ENCODE results near the gene C4orf36.

Gene C4orf36

DNA sequence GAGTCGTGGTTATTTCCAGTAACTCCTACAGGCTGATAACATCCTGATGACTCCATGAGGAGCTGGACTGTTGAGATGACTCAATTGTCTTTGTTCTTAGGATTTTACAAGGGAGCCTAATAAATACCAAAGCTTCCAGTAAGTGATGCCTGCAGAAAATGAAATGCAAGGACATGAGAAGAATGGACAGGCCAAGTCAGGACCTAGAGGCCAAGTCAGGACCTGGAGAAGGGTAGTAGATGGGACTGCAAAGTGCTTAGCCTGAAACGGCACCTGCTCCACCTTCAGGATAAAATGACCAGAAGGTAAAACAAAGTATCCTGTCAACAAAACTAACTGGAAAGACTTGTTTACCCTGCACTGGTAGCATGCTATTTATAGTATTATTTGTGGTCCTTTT lies 36.6 kb downstream of the C4orf36 start:
- Histone ChIP-seq H3K36me3 (ENCODE audit: control insufficient read depth in 1 of 2, insufficient read depth in 2 of 2, low read depth in 1 of 2, low read length in 2 of 2) (no peaks in the 10 kb centered on the region), H2BK12ac (ENCODE audit: low read length in 2 of 2) (no peak overlapping the region), H4K91ac (ENCODE audit: low read length) (no peak overlapping the region), H2BK120ac (ENCODE audit: low read depth, low read length) (no peak overlapping the region), H3K18ac (ENCODE audit: low read depth in 1 of 2, low read length in 2 of 2) (no peak overlapping the region), H2AK5ac (ENCODE audit: low read length, severe bottlenecking) (no peak overlapping the region), H3K4me2 (ENCODE audit: low read length, poor library complexity, severe bottlenecking) (no peak overlapping the region), H3K27me3 (ENCODE audit: control insufficient read depth in 1 of 2, insufficient read depth in 1 of 2, low read length in 2 of 2) (no peaks in the 10 kb centered on the region), H3K9me3 (ENCODE audit: control insufficient read depth, low read length) (no peaks in the 10 kb centered on the region), H3K79me1 (replicated peaks; ENCODE audit: low read length, poor library complexity, severe bottlenecking) (no peaks in the 10 kb centered on the region), H3K4me3 (ENCODE audit: insufficient read depth in 1 of 2, low read depth in 1 of 2, low read length in 2 of 2) (no peak overlapping the region), H3K4ac (ENCODE audit: low read depth in 1 of 2, low read length in 2 of 2) (no peak overlapping the region), H2BK15ac (ENCODE audit: low read depth, poor library complexity, severe bottlenecking) (no peak overlapping the region), H3K9ac (ENCODE audit: low read length) (peak overlapping the region; percentile 65), H3K4me1 (ENCODE audit: control insufficient read depth, insufficient read depth, low read depth, low read length) (no peaks in the 10 kb centered on the region), H3K23ac (ENCODE audit: low read length in 2 of 2) (no peak overlapping the region), H3K14ac (ENCODE audit: low read length in 2 of 2) (no peak overlapping the region), H2BK5ac (ENCODE audit: low read depth, low read length, poor library complexity, severe bottlenecking) (no peak overlapping the region), H2AFZ (ENCODE audit: low read depth, low read length) (no peak overlapping the region), H4K8ac (ENCODE audit: low read length) (no peak overlapping the region), H3K27ac (ENCODE audit: low read length, poor library complexity, severe bottlenecking) (no peak overlapping the region)
- WGBS = 52% methylated on average over 2 of the region's 2 CpGs
- DNase-seq = peak; percentile 71

DNA sequence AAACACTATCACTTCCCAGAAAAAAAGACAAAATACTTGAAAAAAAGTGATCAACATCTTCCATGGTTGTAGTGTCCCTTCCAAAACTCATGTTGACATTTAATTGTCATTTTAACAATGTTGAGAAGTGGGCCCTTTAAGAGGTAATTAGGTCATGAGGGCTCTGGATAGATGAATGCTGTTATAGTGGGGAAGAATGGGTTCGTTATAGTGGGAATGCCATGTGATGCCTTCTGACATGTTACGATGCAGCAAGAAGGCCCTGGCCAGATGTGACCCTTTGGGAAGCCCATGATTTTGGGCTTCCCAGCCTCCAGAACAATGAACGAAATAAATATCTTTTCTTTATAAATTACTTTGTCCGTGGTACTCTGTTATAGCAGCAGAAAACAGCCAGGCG lies 39.0 kb downstream of the C4orf36 start:
- Histone ChIP-seq H3K18ac (ENCODE audit: low read depth in 1 of 2, low read length in 2 of 2) (no peak overlapping the region), H3K4me2 (ENCODE audit: low read length, poor library complexity, severe bottlenecking) (no peak overlapping the region), H3K27ac (ENCODE audit: low read length, poor library complexity, severe bottlenecking) (no peak overlapping the region), H3K9ac (ENCODE audit: low read length) (no peak overlapping the region), H2BK15ac (ENCODE audit: low read depth, poor library complexity, severe bottlenecking) (no peak overlapping the region), H3K4me1 (ENCODE audit: control insufficient read depth, insufficient read depth, low read depth, low read length) (peaks cover 1% of the 10 kb centered on the region), H3K36me3 (ENCODE audit: control insufficient read depth in 1 of 2, insufficient read depth in 2 of 2, low read depth in 1 of 2, low read length in 2 of 2) (no peaks in the 10 kb centered on the region), H2AFZ (ENCODE audit: low read depth, low read length) (no peak overlapping the region), H3K23ac (ENCODE audit: low read length in 2 of 2) (no peak overlapping the region), H3K27me3 (ENCODE audit: control insufficient read depth in 1 of 2, insufficient read depth in 1 of 2, low read length in 2 of 2) (no peaks in the 10 kb centered on the region), H4K8ac (ENCODE audit: low read length) (no peak overlapping the region), H2BK5ac (ENCODE audit: low read depth, low read length, poor library complexity, severe bottlenecking) (no peak overlapping the region), H3K79me1 (replicated peaks; ENCODE audit: low read length, poor library complexity, severe bottlenecking) (no peaks in the 10 kb centered on the region), H2BK12ac (ENCODE audit: low read length in 2 of 2) (no peak overlapping the region), H3K4me3 (ENCODE audit: insufficient read depth in 1 of 2, low read depth in 1 of 2, low read length in 2 of 2) (no peak overlapping the region), H3K4ac (ENCODE audit: low read depth in 1 of 2, low read length in 2 of 2) (no peak overlapping the region), H2BK120ac (ENCODE audit: low read depth, low read length) (no peak overlapping the region), H4K91ac (ENCODE audit: low read length) (no peak overlapping the region), H3K9me3 (ENCODE audit: control insufficient read depth, low read length) (no peaks in the 10 kb centered on the region), H2AK5ac (ENCODE audit: low read length, severe bottlenecking) (no peak overlapping the region), H3K14ac (ENCODE audit: low read length in 2 of 2) (no peak overlapping the region)
- WGBS = 99% methylated on average over 5 of the region's 5 CpGs
- DNase-seq = no peak

DNA sequence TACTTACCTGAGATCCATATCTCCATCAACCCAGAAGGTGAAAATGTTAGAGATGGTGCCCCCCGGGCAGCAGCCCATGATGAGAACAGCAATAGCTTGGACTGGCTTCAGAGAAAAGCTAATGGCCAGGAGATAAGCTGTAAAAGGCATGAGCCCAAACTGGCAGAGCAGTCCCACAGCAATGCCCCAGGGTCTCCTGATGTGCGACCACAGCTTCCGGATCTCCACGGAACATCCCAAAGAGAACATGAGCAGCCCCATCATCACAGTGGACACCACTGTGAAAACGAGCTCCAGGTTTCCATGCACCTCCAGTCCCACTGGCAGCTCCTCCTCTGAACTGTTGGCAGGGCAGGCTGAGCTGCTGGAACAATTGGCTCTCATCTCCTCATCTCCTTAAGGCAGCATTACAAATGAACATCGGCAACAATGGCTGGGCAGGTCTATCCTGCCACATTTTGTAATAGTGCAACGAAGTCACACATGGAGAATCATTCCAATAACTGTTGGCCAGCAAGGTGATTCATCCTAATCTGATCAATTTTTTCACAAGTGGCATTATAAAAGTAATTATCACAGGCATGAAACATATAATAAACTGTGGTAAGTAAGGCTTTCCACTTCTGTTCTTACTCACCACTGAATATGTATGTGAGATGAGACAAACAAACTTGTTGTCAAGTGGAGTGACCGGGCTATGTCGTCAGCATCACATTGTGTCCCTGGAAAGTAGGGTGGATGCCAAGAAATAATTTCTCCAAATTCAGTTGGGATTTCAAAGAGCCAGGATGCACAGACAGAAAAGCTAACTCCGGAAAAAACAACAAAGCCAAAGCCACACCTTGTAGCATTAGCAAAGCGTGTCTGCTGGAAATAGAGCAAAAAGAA lies 43.2 kb downstream of the C4orf36 start, which contains the start of gene SLC10A6:
TSS of gene SLC10A6 (minus strand) at position 653 of the 888 bp plus-strand sequence. CDS start at position 384, 269 bp downstream.
- Histone ChIP-seq H2AFZ (ENCODE audit: low read depth, low read length) (no peak within 1 kb of the TSS), H4K8ac (ENCODE audit: low read length) (no peak within 1 kb of the TSS)
- DNase-seq = no peak

DNA sequence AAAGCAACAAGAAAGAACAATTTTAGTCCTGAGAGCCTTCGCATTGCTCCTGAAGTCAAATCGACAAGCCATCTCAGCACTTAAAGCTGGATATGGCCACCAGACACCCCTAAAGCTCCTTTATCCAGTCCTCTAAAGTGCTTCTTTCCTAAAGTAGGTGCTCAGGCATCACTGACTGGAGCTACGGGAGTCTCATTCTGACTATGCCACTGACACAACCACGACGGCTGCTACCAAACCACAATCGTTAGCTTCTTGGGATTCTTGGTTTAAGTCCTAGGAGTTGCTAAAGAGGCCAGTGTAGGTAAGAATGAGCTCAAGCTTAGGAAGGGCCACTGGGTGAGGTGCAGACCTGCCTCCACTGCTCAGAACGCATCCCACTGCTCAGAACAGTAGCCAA lies 44.1 kb downstream of the C4orf36 start:
- H2AFZ ChIP-seq (ENCODE audit: low read depth, low read length) = no peak overlapping the region
- no peak overlapping the region for H3K4me2 ChIP-seq (ENCODE audit: low read length, poor library complexity, severe bottlenecking)
- H2BK120ac ChIP-seq (ENCODE audit: low read depth, low read length) = no peak overlapping the region
- H3K9me3 ChIP-seq (ENCODE audit: control insufficient read depth, low read length) = no peaks in the 10 kb centered on the region
- no peak overlapping the region for H2BK15ac ChIP-seq (ENCODE audit: low read depth, poor library complexity, severe bottlenecking)
- no peak overlapping the region for H3K4ac ChIP-seq (ENCODE audit: low read depth in 1 of 2, low read length in 2 of 2)
- H3K4me3 ChIP-seq (ENCODE audit: insufficient read depth in 1 of 2, low read depth in 1 of 2, low read length in 2 of 2) = no peak overlapping the region
- H2AK5ac ChIP-seq (ENCODE audit: low read length, severe bottlenecking) = no peak overlapping the region
- H3K9ac ChIP-seq (ENCODE audit: low read length) = peak overlapping the region; percentile 19
- peaks cover 1% of the 10 kb centered on the region for H3K4me1 ChIP-seq (ENCODE audit: control insufficient read depth, insufficient read depth, low read depth, low read length)
- H3K27me3 ChIP-seq (ENCODE audit: control insufficient read depth in 1 of 2, insufficient read depth in 1 of 2, low read length in 2 of 2) = no peaks in the 10 kb centered on the region
- H4K8ac ChIP-seq (ENCODE audit: low read length) = no peak overlapping the region
- no peak overlapping the region for H4K91ac ChIP-seq (ENCODE audit: low read length)
- no peak overlapping the region for H3K18ac ChIP-seq (ENCODE audit: low read depth in 1 of 2, low read length in 2 of 2)
- no peak overlapping the region for H2BK5ac ChIP-seq (ENCODE audit: low read depth, low read length, poor library complexity, severe bottlenecking)
- H3K14ac ChIP-seq (ENCODE audit: low read length in 2 of 2) = no peak overlapping the region
- no peaks in the 10 kb centered on the region for H3K36me3 ChIP-seq (ENCODE audit: control insufficient read depth in 1 of 2, insufficient read depth in 2 of 2, low read depth in 1 of 2, low read length in 2 of 2)
- 77% methylated on average over 7 of the region's 7 CpGs for WGBS
- no peak for DNase-seq
- no peaks in the 10 kb centered on the region for H3K79me1 ChIP-seq (replicated peaks; ENCODE audit: low read length, poor library complexity, severe bottlenecking)
- H3K27ac ChIP-seq (ENCODE audit: low read length, poor library complexity, severe bottlenecking) = no peak overlapping the region
- no peak overlapping the region for H3K23ac ChIP-seq (ENCODE audit: low read length in 2 of 2)
- peak overlapping the region in 1 of 2 experiments; percentile 8 for H2BK12ac ChIP-seq (ENCODE audit: low read length in 2 of 2)

More for the DNA sequence above, 43.2 kb downstream of the C4orf36 start, which contains the start of gene SLC10A6:
- Histone ChIP-seq H2BK12ac (ENCODE audit: low read length in 2 of 2) (no peak within 1 kb of the TSS), H2BK15ac (ENCODE audit: low read depth, poor library complexity, severe bottlenecking) (no peak within 1 kb of the TSS), H3K9ac (ENCODE audit: low read length) (peak within 1 kb of the TSS; percentile 19), H4K91ac (ENCODE audit: low read length) (no peak within 1 kb of the TSS), H3K14ac (ENCODE audit: low read length in 2 of 2) (peak within 1 kb of the TSS in 1 of 2 experiments; percentile 18), H3K4me2 (ENCODE audit: low read length, poor library complexity, severe bottlenecking) (no peak within 1 kb of the TSS), H3K36me3 (ENCODE audit: control insufficient read depth in 1 of 2, insufficient read depth in 2 of 2, low read depth in 1 of 2, low read length in 2 of 2) (no peaks in the 10 kb centered on the region), H3K4me3 (ENCODE audit: insufficient read depth in 1 of 2, low read depth in 1 of 2, low read length in 2 of 2) (no peak within 1 kb of the TSS), H3K4me1 (ENCODE audit: control insufficient read depth, insufficient read depth, low read depth, low read length) (peaks cover 1% of the 10 kb centered on the region), H3K18ac (ENCODE audit: low read depth in 1 of 2, low read length in 2 of 2) (no peak within 1 kb of the TSS), H3K27ac (ENCODE audit: low read length, poor library complexity, severe bottlenecking) (no peak within 1 kb of the TSS), H3K23ac (ENCODE audit: low read length in 2 of 2) (no peak within 1 kb of the TSS), H3K27me3 (ENCODE audit: control insufficient read depth in 1 of 2, insufficient read depth in 1 of 2, low read length in 2 of 2) (no peaks in the 10 kb centered on the region), H2BK120ac (ENCODE audit: low read depth, low read length) (no peak within 1 kb of the TSS), H2AK5ac (ENCODE audit: low read length, severe bottlenecking) (no peak within 1 kb of the TSS), H3K9me3 (ENCODE audit: control insufficient read depth, low read length) (no peaks in the 10 kb centered on the region), H3K79me1 (replicated peaks; ENCODE audit: low read length, poor library complexity, severe bottlenecking) (no peaks in the 10 kb centered on the region), H2BK5ac (ENCODE audit: low read depth, low read length, poor library complexity, severe bottlenecking) (no peak within 1 kb of the TSS), H3K4ac (ENCODE audit: low read depth in 1 of 2, low read length in 2 of 2) (no peak within 1 kb of the TSS)
- WGBS = 89% methylated on average over 9 of the region's 11 CpGs

Data from mesenchymal stem cell (in vitro differentiated cells and primary cell).